ENCODE data around the gene PRKG1. TPM values are rescaled to one million over a fixed set of nuclear protein-coding genes. Genes with fewer than 3 reads are reported as not detected.
A peak's percentile ranks its signal among the peaks of the same experiment; 100 is the strongest.

Gene PRKG1
- total RNA-seq, 1 donor from 2014 or later: 22.8 TPM

DNA sequence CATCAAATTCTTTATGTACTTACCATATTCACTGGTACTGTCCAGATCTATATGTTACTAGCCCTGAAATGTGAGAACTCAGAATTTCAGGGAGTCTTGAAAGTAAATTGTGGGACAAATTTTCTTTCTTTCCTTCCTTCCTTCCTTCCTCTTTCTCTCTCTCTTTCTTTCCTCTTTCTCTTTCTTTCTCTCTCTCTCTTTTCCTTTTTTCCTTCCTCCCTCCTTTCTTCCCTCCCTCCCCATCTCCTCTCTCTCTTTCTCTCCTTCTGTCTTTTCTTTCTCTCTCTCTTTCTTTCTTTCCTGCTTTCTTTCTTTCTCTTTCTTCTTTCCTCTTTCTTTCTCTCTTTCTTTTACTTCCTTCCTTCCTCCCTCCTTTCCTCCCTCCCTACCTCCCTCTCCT is 882.5 kb downstream of the PRKG1 start:
- TF ChIP-seq, protein P1, sequence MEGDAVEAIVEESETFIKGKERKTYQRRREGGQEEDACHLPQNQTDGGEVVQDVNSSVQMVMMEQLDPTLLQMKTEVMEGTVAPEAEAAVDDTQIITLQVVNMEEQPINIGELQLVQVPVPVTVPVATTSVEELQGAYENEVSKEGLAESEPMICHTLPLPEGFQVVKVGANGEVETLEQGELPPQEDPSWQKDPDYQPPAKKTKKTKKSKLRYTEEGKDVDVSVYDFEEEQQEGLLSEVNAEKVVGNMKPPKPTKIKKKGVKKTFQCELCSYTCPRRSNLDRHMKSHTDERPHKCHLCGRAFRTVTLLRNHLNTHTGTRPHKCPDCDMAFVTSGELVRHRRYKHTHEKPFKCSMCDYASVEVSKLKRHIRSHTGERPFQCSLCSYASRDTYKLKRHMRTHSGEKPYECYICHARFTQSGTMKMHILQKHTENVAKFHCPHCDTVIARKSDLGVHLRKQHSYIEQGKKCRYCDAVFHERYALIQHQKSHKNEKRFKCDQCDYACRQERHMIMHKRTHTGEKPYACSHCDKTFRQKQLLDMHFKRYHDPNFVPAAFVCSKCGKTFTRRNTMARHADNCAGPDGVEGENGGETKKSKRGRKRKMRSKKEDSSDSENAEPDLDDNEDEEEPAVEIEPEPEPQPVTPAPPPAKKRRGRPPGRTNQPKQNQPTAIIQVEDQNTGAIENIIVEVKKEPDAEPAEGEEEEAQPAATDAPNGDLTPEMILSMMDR (IDR thresholded peaks at IDR 0.05): no peak
- no peak overlapping the region for H3K4me3 Mint-ChIP-seq (ENCODE audit: unreplicated experiment)
- DNase-seq (ENCODE audit: low spot score): no peak
- H3K4me1 Mint-ChIP-seq (ENCODE audit: low read depth): peaks cover 11% of the 10 kb centered on the region
- no peaks in the 10 kb centered on the region for H3K27me3 Mint-ChIP-seq (ENCODE audit: low read depth)
- H3K27ac Mint-ChIP-seq (ENCODE audit: unreplicated experiment): no peak overlapping the region
- H3K9me3 Mint-ChIP-seq (ENCODE audit: low read depth): no peaks in the 10 kb centered on the region
- H3K36me3 Mint-ChIP-seq (ENCODE audit: low read depth): no peaks in the 10 kb centered on the region

- DNase-seq (ENCODE audit: low spot score): no peak
- no peak overlapping the region for H3K27ac Mint-ChIP-seq (ENCODE audit: unreplicated experiment)
- H3K9me3 Mint-ChIP-seq (ENCODE audit: low read depth): no peaks in the 10 kb centered on the region
- TF ChIP-seq, protein P1 (IDR thresholded peaks at IDR 0.05): peak; percentile 89
- H3K27me3 Mint-ChIP-seq (ENCODE audit: low read depth): no peaks in the 10 kb centered on the region
- H3K36me3 Mint-ChIP-seq (ENCODE audit: low read depth): no peaks in the 10 kb centered on the region
- H3K4me3 Mint-ChIP-seq (ENCODE audit: unreplicated experiment): no peak overlapping the region
- H3K4me1 Mint-ChIP-seq (ENCODE audit: low read depth): peaks cover 16% of the 10 kb centered on the region
Observed at GRCh38 chr10:51960494-51960895, 886.2 kb downstream of the PRKG1 start.

DNA sequence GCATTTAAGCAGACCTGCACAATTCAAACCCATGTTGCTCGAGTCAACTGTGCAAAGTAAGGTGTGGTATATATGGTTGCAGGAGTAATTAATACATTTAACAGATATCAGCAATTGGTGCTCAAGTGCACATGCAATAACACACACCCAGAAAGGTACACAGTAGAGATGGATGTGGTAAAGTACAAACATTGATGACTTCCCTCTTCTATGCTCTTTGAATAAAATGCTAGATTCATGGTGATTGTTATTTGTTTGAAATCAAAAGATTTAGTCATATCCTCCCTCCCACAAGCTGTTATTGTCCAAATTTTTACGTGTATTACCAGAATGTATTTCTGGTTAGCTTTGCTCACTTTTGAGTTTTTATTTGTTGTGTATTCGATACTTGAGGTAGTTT is 887.1 kb downstream of the PRKG1 start:
- H3K9me3 Mint-ChIP-seq (ENCODE audit: low read depth): no peaks in the 10 kb centered on the region
- peaks cover 1% of the 10 kb centered on the region for H3K36me3 Mint-ChIP-seq (ENCODE audit: low read depth)
- H3K27me3 Mint-ChIP-seq (ENCODE audit: low read depth): no peaks in the 10 kb centered on the region
- peaks cover 16% of the 10 kb centered on the region for H3K4me1 Mint-ChIP-seq (ENCODE audit: low read depth)
- no peak overlapping the region for H3K4me3 Mint-ChIP-seq (ENCODE audit: unreplicated experiment)
- TF ChIP-seq, protein P1 (IDR thresholded peaks at IDR 0.05): no peak
- H3K27ac Mint-ChIP-seq (ENCODE audit: unreplicated experiment): no peak overlapping the region
- DNase-seq (ENCODE audit: low spot score): no peak

- Mint-ChIP-seq H3K27ac (ENCODE audit: unreplicated experiment) (no peak overlapping the region), H3K4me3 (ENCODE audit: unreplicated experiment) (no peak overlapping the region), H3K36me3 (ENCODE audit: low read depth) (peaks cover 3% of the 10 kb centered on the region), H3K27me3 (ENCODE audit: low read depth) (no peaks in the 10 kb centered on the region), H3K9me3 (ENCODE audit: low read depth) (peaks cover 2% of the 10 kb centered on the region), H3K4me1 (ENCODE audit: low read depth) (peaks cover 13% of the 10 kb centered on the region)
- TF ChIP-seq, protein P1 (IDR thresholded peaks at IDR 0.05): no peak
- DNase-seq (ENCODE audit: low spot score): no peak
Observed at GRCh38 chr10:51964630-51965029, 890.3 kb downstream of the PRKG1 start.

DNA sequence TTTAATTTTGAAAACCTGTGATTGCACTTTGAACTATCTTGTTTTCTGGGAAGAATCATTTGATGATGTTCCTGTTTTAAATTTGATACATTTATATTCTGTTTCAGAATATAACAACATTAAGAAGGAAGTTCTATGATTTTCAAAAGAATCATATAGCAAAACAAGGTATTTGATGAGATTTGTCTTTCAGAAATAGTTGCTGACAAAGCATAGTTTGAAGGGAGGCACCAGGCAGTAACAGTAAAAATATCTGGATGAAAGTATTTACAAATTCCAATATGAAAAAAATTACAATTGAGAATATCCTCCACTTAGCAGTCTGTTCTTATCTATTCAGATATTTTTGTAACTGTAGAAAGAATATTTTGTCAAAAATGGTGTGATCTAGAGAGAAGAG is 891.2 kb downstream of the PRKG1 start:
- Mint-ChIP-seq H3K27ac (ENCODE audit: unreplicated experiment) (no peak overlapping the region), H3K9me3 (ENCODE audit: low read depth) (peaks cover 2% of the 10 kb centered on the region), H3K4me1 (ENCODE audit: low read depth) (peaks cover 12% of the 10 kb centered on the region), H3K36me3 (ENCODE audit: low read depth) (peaks cover 3% of the 10 kb centered on the region), H3K4me3 (ENCODE audit: unreplicated experiment) (no peak overlapping the region), H3K27me3 (ENCODE audit: low read depth) (no peaks in the 10 kb centered on the region)
- TF ChIP-seq, protein P1 (IDR thresholded peaks at IDR 0.05): no peak
- no peak for DNase-seq (ENCODE audit: low spot score)

Data from chondrocyte (in vitro differentiated cells).